Right lobe of liver (tissue), 4 donors: ENCODE results near the gene LRRC4.

ENCODE experiments used
- POLR2A ChIP-seq: fragments of 450-650 bp; IDR thresholded peaks from one replicate; pipeline ENCODE4 v1.6.1; 2017; ENCODE audit warnings: antibody characterized with exemption, mild to moderate bottlenecking
- TF ChIP-seq, protein P1 (sequence below), 4 donors: fragments of 200-600 bp in 3 of 4; fragments of 450-650 bp in 1 of 4; IDR thresholded peaks; one replicate each; pipeline versions ENCODE4 v1.5.1 to v1.8.0; 2016 to 2022; ENCODE audit warnings: antibody characterized with exemption in 4 of 4, mild to moderate bottlenecking in 2 of 4
- donor health status: DM: no; HTN: no; CAD: no.
- donor health status: DM: no; HTN: no; CAD: no.
- donor health status: DM: no; HTN: yes; CAD: no.

DNA sequence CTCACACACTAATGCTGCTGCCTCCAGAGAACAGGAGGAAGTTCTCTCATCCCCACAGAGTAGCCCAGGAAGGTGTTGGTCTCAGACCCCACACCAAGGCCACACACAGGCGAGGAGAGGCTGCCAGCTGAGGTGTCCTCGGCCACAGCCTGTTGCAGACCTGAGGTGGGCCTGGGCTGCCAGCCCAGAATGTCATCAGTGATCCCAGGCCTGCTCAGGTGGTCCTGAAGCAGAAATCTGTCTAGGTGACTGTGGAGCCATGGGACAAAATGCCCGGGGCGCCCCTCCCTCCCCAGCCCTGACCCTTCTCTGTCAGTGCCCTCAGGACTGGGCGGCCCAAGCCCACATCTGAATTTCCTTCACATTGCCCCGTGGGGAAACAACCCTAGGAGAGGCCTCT is 43.5 kb upstream of the LRRC4 start:
- TF ChIP-seq, protein P1, sequence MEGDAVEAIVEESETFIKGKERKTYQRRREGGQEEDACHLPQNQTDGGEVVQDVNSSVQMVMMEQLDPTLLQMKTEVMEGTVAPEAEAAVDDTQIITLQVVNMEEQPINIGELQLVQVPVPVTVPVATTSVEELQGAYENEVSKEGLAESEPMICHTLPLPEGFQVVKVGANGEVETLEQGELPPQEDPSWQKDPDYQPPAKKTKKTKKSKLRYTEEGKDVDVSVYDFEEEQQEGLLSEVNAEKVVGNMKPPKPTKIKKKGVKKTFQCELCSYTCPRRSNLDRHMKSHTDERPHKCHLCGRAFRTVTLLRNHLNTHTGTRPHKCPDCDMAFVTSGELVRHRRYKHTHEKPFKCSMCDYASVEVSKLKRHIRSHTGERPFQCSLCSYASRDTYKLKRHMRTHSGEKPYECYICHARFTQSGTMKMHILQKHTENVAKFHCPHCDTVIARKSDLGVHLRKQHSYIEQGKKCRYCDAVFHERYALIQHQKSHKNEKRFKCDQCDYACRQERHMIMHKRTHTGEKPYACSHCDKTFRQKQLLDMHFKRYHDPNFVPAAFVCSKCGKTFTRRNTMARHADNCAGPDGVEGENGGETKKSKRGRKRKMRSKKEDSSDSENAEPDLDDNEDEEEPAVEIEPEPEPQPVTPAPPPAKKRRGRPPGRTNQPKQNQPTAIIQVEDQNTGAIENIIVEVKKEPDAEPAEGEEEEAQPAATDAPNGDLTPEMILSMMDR (IDR thresholded peaks at IDR 0.05): no peak
- TF ChIP-seq POLR2A: no peak
